ENCODE results near the gene UBA7.

The UBA7 gene

GRCh38 chr3:49772703-49773102 is 41.0 kb downstream of the UBA7 start:
- no peaks in the 10 kb centered on the region for H3K27me3 Mint-ChIP-seq
- no peak for ATAC-seq (replicated peaks; ENCODE audit: extremely low read depth, poor library complexity, severe bottlenecking)
- H3K4me1 Mint-ChIP-seq, result peaks cover 26% of the 10 kb centered on the region
- H3K36me3 Mint-ChIP-seq (ENCODE audit: insufficient read depth), result peaks cover 26% of the 10 kb centered on the region
- H3K9me3 Mint-ChIP-seq, result no peaks in the 10 kb centered on the region
- no peak for DNase-seq (ENCODE audit: low spot score in 2 of 2)
- H3K27ac Mint-ChIP-seq (ENCODE audit: low read depth), result no peak overlapping the region
- no peak overlapping the region for H3K4me3 Mint-ChIP-seq

- DNase-seq (ENCODE audit: low spot score in 2 of 2) (no peak), ATAC-seq (replicated peaks; ENCODE audit: extremely low read depth, poor library complexity, severe bottlenecking) (no peak)
- H3K27ac Mint-ChIP-seq (ENCODE audit: low read depth), result no peak overlapping the region
- H3K27me3 Mint-ChIP-seq, result no peaks in the 10 kb centered on the region
- H3K9me3 Mint-ChIP-seq, result no peaks in the 10 kb centered on the region
- peaks cover 26% of the 10 kb centered on the region for H3K4me1 Mint-ChIP-seq
- peaks cover 18% of the 10 kb centered on the region for H3K36me3 Mint-ChIP-seq (ENCODE audit: insufficient read depth)
- no peak overlapping the region for H3K4me3 Mint-ChIP-seq
Observed at GRCh38 chr3:49771340-49771938, 42.3 kb downstream of the UBA7 start.

DNA sequence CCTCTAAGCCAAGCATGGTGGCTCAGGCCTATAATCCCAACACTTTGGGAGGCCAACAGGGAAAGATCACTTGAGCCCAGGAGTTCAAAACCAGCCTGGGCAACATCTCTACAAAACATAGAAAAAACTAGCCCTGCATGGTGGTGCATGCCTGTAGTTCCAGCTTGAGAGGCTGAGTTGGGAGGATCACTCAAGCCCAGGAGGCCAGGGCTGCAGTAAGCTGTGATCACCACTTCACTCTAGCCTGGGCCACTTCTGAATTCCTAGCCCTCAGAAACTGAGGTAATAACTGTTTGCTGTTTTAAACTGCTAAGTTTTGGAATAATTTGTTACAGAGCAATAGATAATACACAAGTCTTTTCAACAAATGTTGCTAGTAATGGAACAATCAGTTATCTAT is 43.8 kb downstream of the UBA7 start:
- H3K4me1 Mint-ChIP-seq, result peaks cover 21% of the 10 kb centered on the region
- no peak overlapping the region for H3K27ac Mint-ChIP-seq (ENCODE audit: low read depth)
- no peaks in the 10 kb centered on the region for H3K27me3 Mint-ChIP-seq

GRCh38 chr3:49769286-49769915 is 44.4 kb downstream of the UBA7 start:
- peaks cover 26% of the 10 kb centered on the region for H3K4me1 Mint-ChIP-seq
- H3K27me3 Mint-ChIP-seq, result no peaks in the 10 kb centered on the region
- no peaks in the 10 kb centered on the region for H3K9me3 Mint-ChIP-seq
- H3K27ac Mint-ChIP-seq (ENCODE audit: low read depth), result no peak overlapping the region
- H3K4me3 Mint-ChIP-seq, result no peak overlapping the region
- DNase-seq (ENCODE audit: low spot score in 2 of 2) (no peak), ATAC-seq (replicated peaks; ENCODE audit: extremely low read depth, poor library complexity, severe bottlenecking) (no peak)
- peaks cover 18% of the 10 kb centered on the region for H3K36me3 Mint-ChIP-seq (ENCODE audit: insufficient read depth)

More for the DNA sequence above, 43.8 kb downstream of the UBA7 start:
- Mint-ChIP-seq H3K36me3 (ENCODE audit: insufficient read depth) (peaks cover 16% of the 10 kb centered on the region), H3K4me3 (no peak overlapping the region), H3K9me3 (no peaks in the 10 kb centered on the region)
- DNase-seq (ENCODE audit: low spot score in 2 of 2), result no peak
- ATAC-seq (replicated peaks; ENCODE audit: extremely low read depth, poor library complexity, severe bottlenecking), result no peak

- no peak for ATAC-seq (replicated peaks; ENCODE audit: extremely low read depth, poor library complexity, severe bottlenecking)
Observed at GRCh38 chr3:49763981-49764380, 49.8 kb downstream of the UBA7 start.

GRCh38 chr3:49761661-49762060 is 52.1 kb downstream of the UBA7 start:
- ATAC-seq (replicated peaks; ENCODE audit: extremely low read depth, poor library complexity, severe bottlenecking), result no peak
- DNase-seq (ENCODE audit: low spot score in 2 of 2), result no peak
- Mint-ChIP-seq H3K27me3 (no peaks in the 10 kb centered on the region), H3K4me1 (peaks cover 31% of the 10 kb centered on the region), H3K27ac (ENCODE audit: low read depth) (no peak overlapping the region), H3K36me3 (ENCODE audit: insufficient read depth) (peaks cover 18% of the 10 kb centered on the region), H3K4me3 (no peak overlapping the region), H3K9me3 (no peaks in the 10 kb centered on the region)

More at GRCh38 chr3:49763981-49764380, 49.8 kb downstream of the UBA7 start:
- no peaks in the 10 kb centered on the region for H3K27me3 Mint-ChIP-seq
- no peak overlapping the region for H3K27ac Mint-ChIP-seq (ENCODE audit: low read depth)
- H3K4me3 Mint-ChIP-seq, result no peak overlapping the region
- no peak for DNase-seq (ENCODE audit: low spot score in 2 of 2)
- H3K9me3 Mint-ChIP-seq, result no peaks in the 10 kb centered on the region
- H3K4me1 Mint-ChIP-seq, result peaks cover 18% of the 10 kb centered on the region
- H3K36me3 Mint-ChIP-seq (ENCODE audit: insufficient read depth), result peaks cover 15% of the 10 kb centered on the region

DNA sequence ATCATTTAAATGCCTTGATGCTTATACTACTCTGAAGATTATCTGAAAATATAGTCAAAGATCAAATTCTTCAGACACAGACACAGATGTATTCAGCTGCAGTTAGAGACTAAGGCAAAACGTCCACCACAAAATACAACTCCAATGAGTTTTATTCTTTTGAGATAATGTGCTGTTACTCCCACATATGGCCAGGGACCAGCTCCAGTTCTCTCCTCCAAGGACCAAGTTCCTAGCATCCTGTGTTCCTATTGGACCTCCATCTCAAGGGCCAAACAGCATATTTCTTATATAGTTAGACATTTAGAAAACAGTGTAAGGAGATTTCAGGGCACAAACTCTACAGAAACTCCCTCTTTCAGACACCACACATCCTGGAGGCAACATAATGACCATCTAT is 54.5 kb downstream of the UBA7 start:
- no peak overlapping the region for H3K27ac Mint-ChIP-seq (ENCODE audit: low read depth)
- ATAC-seq (replicated peaks; ENCODE audit: extremely low read depth, poor library complexity, severe bottlenecking) (no peak), DNase-seq (ENCODE audit: low spot score in 2 of 2) (no peak)
- H3K9me3 Mint-ChIP-seq, result no peaks in the 10 kb centered on the region
- H3K4me3 Mint-ChIP-seq, result no peak overlapping the region
- no peaks in the 10 kb centered on the region for H3K27me3 Mint-ChIP-seq
- peaks cover 13% of the 10 kb centered on the region for H3K36me3 Mint-ChIP-seq (ENCODE audit: insufficient read depth)
- peaks cover 41% of the 10 kb centered on the region for H3K4me1 Mint-ChIP-seq

DNA sequence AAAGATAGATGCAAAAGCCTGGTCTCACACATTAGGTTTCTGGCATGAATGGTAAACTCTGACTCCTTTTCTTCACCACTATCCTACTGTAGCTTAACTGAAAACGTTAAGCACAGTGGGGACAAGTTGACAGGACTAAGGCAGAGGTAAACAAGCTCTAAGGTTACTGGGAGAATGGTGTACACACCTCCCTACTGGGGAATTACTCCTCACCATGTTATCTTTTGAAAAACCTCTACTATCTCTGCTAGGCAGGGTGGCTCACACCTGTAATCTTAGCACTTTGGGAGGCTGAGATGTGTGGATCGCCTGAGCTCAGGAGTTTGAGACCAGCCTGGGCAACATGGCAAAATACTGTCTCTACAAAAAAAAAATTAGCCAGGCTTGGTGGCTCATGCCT is 56.6 kb downstream of the UBA7 start:
- Mint-ChIP-seq H3K36me3 (ENCODE audit: insufficient read depth) (peaks cover 8% of the 10 kb centered on the region), H3K4me3 (no peak overlapping the region), H3K27me3 (no peaks in the 10 kb centered on the region), H3K4me1 (peaks cover 54% of the 10 kb centered on the region), H3K27ac (ENCODE audit: low read depth) (peak overlapping the region; percentile 12), H3K9me3 (no peaks in the 10 kb centered on the region)
- DNase-seq (ENCODE audit: low spot score in 2 of 2) (no peak), ATAC-seq (replicated peaks; ENCODE audit: extremely low read depth, poor library complexity, severe bottlenecking) (no peak)

GRCh38 chr3:49756036-49756435 is 57.7 kb downstream of the UBA7 start:
- Mint-ChIP-seq H3K27me3 (no peaks in the 10 kb centered on the region), H3K4me1 (peaks cover 54% of the 10 kb centered on the region), H3K4me3 (no peak overlapping the region), H3K9me3 (no peaks in the 10 kb centered on the region), H3K27ac (ENCODE audit: low read depth) (no peak overlapping the region), H3K36me3 (ENCODE audit: insufficient read depth) (peaks cover 8% of the 10 kb centered on the region)
- no peak for DNase-seq (ENCODE audit: low spot score in 2 of 2)
- no peak for ATAC-seq (replicated peaks; ENCODE audit: extremely low read depth, poor library complexity, severe bottlenecking)
